Activated naive CD4-positive, alpha-beta T cell treated with anti-CD3 and anti-CD28 coated beads, Interleukin-2, amount 10 ng/mL, durations not matched to agents 7 days and 5 days (primary cell): Measurements from ENCODE around the gene SCP2D1.
A peak's percentile ranks its signal among the peaks of the same experiment; 100 is the strongest.
"Not testable (repeated sequence)": the region's sequence is repeated elsewhere in the genome, so short reads cannot be mapped to it uniquely, and the experiment has no call there.

Experiments used
- CTCF ChIA-PET: fragments of 350-600 bp; sonication (Branson Sonifier 250); formaldehyde crosslinking; loops from one replicate; lab custom pipeline; 2021; ENCODE audit warnings: antibody characterized with exemption; lab: Charles Lee
- DNase-seq: peaks from one replicate; pipeline ENCODE4 v3.0.0-alpha.2; 2020
- H3K27ac Mint-ChIP-seq: one replicate; pipeline ENCODE4 v1.8.0; 2021; ENCODE audit warnings: mild to moderate bottlenecking, moderate library complexity, mixed read lengths
- H3K27me3 Mint-ChIP-seq: one replicate; pipeline ENCODE4 v1.8.0; 2021; ENCODE audit warnings: mild to moderate bottlenecking, mixed read lengths
- H3K36me3 Mint-ChIP-seq: one replicate; pipeline ENCODE4 v1.8.0; 2021; ENCODE audit warnings: mixed read lengths
- H3K4me1 Mint-ChIP-seq: one replicate; pipeline ENCODE4 v1.8.0; 2021; ENCODE audit warnings: mixed read lengths
- H3K4me3 Mint-ChIP-seq: one replicate; pipeline ENCODE4 v1.8.0; 2021; ENCODE audit warnings: mild to moderate bottlenecking, moderate library complexity, mixed read lengths
- H3K9me3 Mint-ChIP-seq: one replicate; pipeline ENCODE4 v1.8.0; 2021; ENCODE audit warnings: mixed read lengths

SCP2D1 gene

DNA sequence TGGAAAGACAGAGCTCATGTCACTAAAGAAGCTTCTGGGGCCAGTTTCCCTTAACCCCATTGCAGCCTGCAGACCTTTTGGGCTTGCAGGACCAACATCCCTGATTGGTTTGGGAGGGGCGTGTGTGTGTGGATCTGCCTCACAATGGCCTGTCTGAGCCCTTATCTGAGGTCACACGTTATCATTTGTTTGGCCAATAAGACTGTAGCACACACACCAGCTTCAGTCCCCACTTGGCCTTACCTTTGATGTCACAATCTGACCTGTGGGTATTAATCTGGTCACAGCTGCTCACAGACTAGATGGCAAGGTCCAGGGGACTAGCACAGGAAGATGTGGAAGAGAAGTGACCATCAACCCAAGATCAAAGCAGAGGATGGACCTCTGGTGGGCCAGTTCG lies at the start of gene SCP2D1:
Gene SCP2D1, plus strand, starts transcription at position 301 of the 400 bp plus-strand sequence. Its CDS starts 33 bp downstream, at position 334.
- Mint-ChIP-seq H3K36me3 (no peaks in the 10 kb centered on the region), H3K27me3 (peaks cover 3% of the 10 kb centered on the region), H3K9me3 (no peaks in the 10 kb centered on the region), H3K4me1 (no peaks in the 10 kb centered on the region), H3K4me3 (no peak within 1 kb of the TSS), H3K27ac (no peak within 1 kb of the TSS)
- CTCF ChIA-PET = no interaction called here
- no peak for DNase-seq

DNA sequence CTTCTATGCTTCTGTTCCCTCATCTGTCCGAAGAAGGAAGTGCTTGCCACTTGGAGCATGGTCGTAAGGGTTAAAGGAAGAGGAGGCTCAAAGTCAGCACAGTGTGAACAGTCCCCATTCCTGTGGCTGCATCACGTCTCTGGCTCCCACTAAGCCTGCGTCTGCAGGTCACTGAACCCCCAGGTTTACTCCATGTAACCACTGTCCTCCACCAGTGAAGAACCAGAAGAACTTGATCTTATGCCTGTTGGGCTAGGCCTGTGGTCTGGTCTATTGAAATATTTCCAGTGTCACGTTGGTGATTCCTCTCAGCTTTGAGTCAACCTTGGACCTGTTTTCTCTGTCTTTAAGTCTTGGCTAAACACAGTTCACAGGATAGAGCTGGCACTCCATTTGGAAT lies 45.9 kb upstream of the SCP2D1 start:
- no peaks in the 10 kb centered on the region for H3K27me3 Mint-ChIP-seq
- CTCF ChIA-PET = no interaction called here
- H3K36me3 Mint-ChIP-seq = peaks cover 1% of the 10 kb centered on the region
- DNase-seq = no peak
- no peak overlapping the region for H3K4me3 Mint-ChIP-seq
- H3K9me3 Mint-ChIP-seq = no peaks in the 10 kb centered on the region
- H3K4me1 Mint-ChIP-seq = no peaks in the 10 kb centered on the region
- H3K27ac Mint-ChIP-seq = no peak overlapping the region

DNA sequence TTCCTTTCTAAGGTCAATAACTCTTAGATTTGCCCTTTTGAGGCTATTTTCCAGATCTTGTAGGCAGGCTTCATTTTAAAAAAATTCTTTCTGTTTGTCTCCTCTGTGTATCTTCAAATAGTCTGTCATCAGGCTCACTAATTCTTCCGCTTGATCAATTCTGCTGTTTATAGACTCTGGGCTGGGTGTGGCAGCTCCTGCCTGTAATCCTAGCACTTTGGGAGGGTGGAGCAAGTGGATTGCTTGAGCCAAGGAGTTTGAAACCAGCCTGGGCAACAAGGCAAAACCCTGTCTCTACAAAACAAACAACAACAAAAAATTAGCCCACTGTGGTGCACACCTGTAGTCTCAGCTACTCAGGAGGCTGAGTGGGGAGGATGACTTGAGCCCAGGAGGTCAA lies 40.0 kb upstream of the SCP2D1 start:
- peaks cover 16% of the 10 kb centered on the region for H3K27me3 Mint-ChIP-seq
- CTCF ChIA-PET = interaction anchor here (0.8 kb wide), 1 partner anchor 944 kb away, joined by 3 read pairs; no protein-coding TSS in a partner anchor
- no peak overlapping the region for H3K4me3 Mint-ChIP-seq
- no peaks in the 10 kb centered on the region for H3K9me3 Mint-ChIP-seq
- no peaks in the 10 kb centered on the region for H3K36me3 Mint-ChIP-seq
- no peak overlapping the region for H3K27ac Mint-ChIP-seq
- DNase-seq = no peak
- H3K4me1 Mint-ChIP-seq = no peaks in the 10 kb centered on the region

GRCh38 chr20:18774207-18774606 lies 39.4 kb upstream of the SCP2D1 start:
- Mint-ChIP-seq H3K27me3 (peaks cover 20% of the 10 kb centered on the region), H3K36me3 (no peaks in the 10 kb centered on the region), H3K27ac (no peak overlapping the region), H3K4me1 (no peaks in the 10 kb centered on the region), H3K4me3 (no peak overlapping the region), H3K9me3 (no peaks in the 10 kb centered on the region)
- CTCF ChIA-PET = no interaction called here
- DNase-seq = no peak

DNA sequence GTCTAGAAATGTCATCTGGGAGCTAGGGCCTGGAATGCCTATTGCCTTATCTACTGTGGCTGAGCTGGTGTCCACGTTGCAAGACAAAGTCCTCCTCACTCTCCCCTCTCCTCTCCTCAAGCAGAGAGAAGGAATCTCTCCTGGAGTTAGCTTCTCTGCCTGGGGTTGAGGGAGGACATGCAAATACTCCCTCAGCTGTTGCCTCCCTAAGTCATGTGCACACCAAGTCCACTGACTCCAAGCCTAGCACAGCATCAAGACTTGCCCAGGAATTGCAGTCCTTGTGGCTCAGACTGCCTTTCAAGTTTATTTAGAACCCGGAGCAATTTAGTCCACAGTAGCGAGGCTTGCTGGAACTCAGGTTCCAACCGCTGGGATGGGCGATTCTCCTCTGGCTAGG lies 38.0 kb upstream of the SCP2D1 start:
- peaks cover 20% of the 10 kb centered on the region for H3K27me3 Mint-ChIP-seq
- no peak overlapping the region for H3K4me3 Mint-ChIP-seq
- H3K9me3 Mint-ChIP-seq = no peaks in the 10 kb centered on the region
- no peak for DNase-seq
- CTCF ChIA-PET = no interaction called here
- no peaks in the 10 kb centered on the region for H3K4me1 Mint-ChIP-seq
- H3K27ac Mint-ChIP-seq = no peak overlapping the region
- no peaks in the 10 kb centered on the region for H3K36me3 Mint-ChIP-seq

GRCh38 chr20:18778690-18779392 lies 34.7 kb upstream of the SCP2D1 start:
- H3K27ac Mint-ChIP-seq = no peak overlapping the region
- no peak overlapping the region for H3K4me3 Mint-ChIP-seq
- no peaks in the 10 kb centered on the region for H3K9me3 Mint-ChIP-seq
- DNase-seq = no peak
- H3K27me3 Mint-ChIP-seq = peaks cover 22% of the 10 kb centered on the region
- CTCF ChIA-PET = no interaction called here
- no peaks in the 10 kb centered on the region for H3K36me3 Mint-ChIP-seq
- H3K4me1 Mint-ChIP-seq = no peaks in the 10 kb centered on the region

DNA sequence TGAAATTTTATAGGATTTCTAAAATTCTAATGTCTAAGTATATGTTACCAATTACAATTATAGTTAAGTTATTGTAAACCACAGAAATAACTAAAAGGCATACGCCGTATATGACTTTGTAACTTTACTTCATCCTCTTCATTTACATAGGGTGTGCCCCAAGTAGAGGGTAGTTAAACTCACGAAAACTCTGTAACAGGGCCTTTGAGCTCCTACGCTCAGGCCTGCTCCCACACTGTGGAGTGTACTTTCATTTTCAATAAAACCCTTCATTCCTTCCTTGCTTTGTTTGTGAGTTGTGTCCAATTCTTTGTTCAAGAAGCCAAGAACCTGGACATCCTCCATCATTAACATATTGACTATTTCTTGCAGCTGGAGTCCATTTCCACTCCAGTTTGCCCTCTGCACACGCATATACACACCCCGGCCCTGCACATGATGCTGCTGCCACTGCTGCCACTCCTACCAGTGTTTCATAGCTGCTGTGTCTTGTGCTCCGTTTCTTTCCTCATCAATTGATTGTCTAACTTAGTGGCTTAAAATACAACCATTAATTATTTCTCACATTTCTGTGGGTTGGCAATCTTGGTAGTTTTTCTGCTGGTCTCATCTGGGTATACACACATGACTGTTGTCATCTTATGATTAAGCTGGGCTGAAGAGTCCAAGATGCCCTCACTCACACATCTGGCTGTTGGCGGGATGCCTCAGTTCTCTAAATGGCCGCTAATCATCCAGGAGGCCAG lies 33.0 kb upstream of the SCP2D1 start:
- peaks cover 15% of the 10 kb centered on the region for H3K27me3 Mint-ChIP-seq
- no peak for DNase-seq
- CTCF ChIA-PET = no interaction called here
- H3K9me3 Mint-ChIP-seq = no peaks in the 10 kb centered on the region
- H3K36me3 Mint-ChIP-seq = no peaks in the 10 kb centered on the region
- H3K27ac Mint-ChIP-seq = no peak overlapping the region
- H3K4me1 Mint-ChIP-seq = no peaks in the 10 kb centered on the region
- no peak overlapping the region for H3K4me3 Mint-ChIP-seq

DNA sequence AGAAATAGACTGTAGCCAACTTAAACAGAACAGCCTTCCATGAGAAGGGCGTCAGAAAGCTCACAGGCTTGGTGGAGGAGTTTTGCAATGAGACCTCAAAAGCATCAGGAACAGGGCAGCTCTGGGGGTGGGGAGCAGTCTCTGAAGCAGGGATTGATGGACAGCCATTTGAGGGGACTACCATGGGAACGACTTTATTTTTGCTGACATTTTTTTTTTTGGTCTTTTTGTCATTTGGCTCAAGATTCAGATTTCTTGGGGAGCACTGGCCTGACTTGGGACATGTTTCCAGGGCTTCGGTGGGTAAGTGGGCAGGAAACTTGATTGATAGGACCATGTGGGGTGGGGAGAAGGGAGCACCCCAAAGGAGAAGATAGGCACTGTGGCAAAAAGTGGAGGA lies 32.1 kb upstream of the SCP2D1 start:
- H3K27ac Mint-ChIP-seq = no peak overlapping the region

GRCh38 chr20:18783385-18783959 lies 30.1 kb upstream of the SCP2D1 start:
- Mint-ChIP-seq H3K36me3 (no peaks in the 10 kb centered on the region), H3K27me3 (peaks cover 20% of the 10 kb centered on the region), H3K9me3 (no peaks in the 10 kb centered on the region), H3K4me3 (no peak overlapping the region), H3K27ac (no peak overlapping the region), H3K4me1 (no peaks in the 10 kb centered on the region)
- DNase-seq = no peak
- CTCF ChIA-PET = no interaction called here

More for the DNA sequence above, 32.1 kb upstream of the SCP2D1 start:
- CTCF ChIA-PET = no interaction called here
- Mint-ChIP-seq H3K4me1 (no peaks in the 10 kb centered on the region), H3K36me3 (no peaks in the 10 kb centered on the region), H3K9me3 (no peaks in the 10 kb centered on the region), H3K4me3 (no peak overlapping the region), H3K27me3 (peaks cover 16% of the 10 kb centered on the region)
- DNase-seq = no peak

DNA sequence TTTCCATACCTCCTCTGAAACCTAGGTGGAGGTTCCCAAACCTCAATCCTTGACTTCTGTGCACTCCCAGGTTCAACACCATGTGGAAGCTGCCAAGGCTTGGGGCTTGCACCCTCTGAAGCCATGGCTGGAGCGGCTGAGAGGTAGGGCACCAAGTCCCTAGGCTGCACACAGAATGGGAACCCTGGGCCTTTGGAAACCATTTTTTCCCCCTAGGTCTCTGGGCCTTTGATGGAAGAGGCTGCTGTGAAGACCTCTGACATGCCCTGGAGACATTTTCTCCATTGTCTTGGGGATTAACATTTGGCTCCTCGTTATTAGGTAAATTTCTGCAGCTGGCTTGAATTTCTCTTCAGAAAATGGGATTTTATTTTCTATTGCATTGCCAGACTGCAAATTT lies 26.5 kb upstream of the SCP2D1 start:
- H3K4me3 Mint-ChIP-seq, CTCF ChIA-PET, H3K27ac Mint-ChIP-seq, DNase-seq, H3K4me1 Mint-ChIP-seq, H3K36me3 Mint-ChIP-seq, H3K9me3 Mint-ChIP-seq: not testable (repeated sequence)
- H3K27me3 Mint-ChIP-seq = peaks cover 26% of the 10 kb centered on the region

DNA sequence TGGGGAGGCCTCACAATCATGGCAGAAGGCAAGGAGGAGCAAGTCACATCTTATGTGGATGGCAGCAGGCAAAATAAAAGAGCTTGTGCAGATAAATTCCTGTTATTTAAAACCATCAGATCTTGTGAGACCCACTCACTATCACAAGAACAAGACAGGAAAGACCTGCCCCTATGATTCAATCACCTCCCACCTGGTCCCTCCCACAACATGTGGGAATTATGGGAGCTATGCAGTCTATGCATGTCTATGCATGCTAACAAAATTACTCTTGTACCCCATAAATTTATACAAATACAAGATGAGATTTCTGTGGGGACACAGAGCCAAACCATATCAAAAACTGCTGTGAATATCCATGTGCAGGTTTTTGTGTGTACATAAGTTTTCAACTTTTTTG lies 25.6 kb upstream of the SCP2D1 start:
- no peak overlapping the region for H3K4me3 Mint-ChIP-seq
- no peaks in the 10 kb centered on the region for H3K4me1 Mint-ChIP-seq
- peaks cover 20% of the 10 kb centered on the region for H3K27me3 Mint-ChIP-seq
- CTCF ChIA-PET = no interaction called here
- H3K36me3 Mint-ChIP-seq = no peaks in the 10 kb centered on the region
- no peak overlapping the region for H3K27ac Mint-ChIP-seq
- no peak for DNase-seq
- no peaks in the 10 kb centered on the region for H3K9me3 Mint-ChIP-seq

- peaks cover 3% of the 10 kb centered on the region for H3K36me3 Mint-ChIP-seq
- peaks cover 15% of the 10 kb centered on the region for H3K27me3 Mint-ChIP-seq
- CTCF ChIA-PET = no interaction called here
- H3K4me1 Mint-ChIP-seq = peaks cover 12% of the 10 kb centered on the region
- H3K4me3 Mint-ChIP-seq = no peak overlapping the region
- no peak for DNase-seq
- H3K27ac Mint-ChIP-seq = no peak overlapping the region
- no peaks in the 10 kb centered on the region for H3K9me3 Mint-ChIP-seq
Observed at GRCh38 chr20:18790787-18791186, 22.8 kb upstream of the SCP2D1 start.

DNA sequence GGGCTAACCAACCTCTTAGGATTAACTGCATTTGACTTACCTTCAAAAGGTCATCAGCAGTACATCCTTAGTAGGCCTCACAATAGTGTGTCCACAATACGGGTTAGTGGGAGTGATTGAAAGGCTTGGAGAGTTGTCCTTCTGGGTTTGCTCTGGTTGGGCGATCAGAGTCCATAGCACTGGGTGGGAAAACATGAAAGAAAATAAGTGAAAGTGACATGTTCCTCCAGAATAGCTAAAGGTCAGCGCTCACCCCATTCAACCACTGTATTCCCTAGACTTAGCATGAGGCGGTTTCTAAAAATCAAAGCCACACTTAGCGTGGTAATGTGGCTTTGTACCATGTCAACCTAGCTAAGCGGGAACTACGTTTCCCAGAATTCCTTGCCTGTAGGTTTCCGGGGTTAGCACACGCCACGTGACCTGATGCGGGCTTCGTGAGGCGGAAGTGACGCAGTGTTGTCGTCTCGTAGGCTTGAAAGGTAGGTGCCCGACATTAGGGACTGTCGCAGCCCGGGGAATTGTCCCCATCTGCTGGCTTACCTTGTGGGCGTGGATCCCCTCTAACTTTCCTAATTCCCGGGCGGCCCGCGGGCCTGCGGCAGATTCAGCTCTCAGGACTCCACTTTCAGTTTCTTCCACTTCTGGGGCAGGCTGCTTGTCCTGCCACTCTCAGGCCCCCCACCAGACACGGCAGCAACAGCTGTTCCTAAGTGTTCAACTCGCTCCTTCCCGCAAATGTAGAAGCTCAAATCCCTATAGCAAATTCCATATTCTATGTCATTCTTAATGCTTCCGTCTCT lies 19.8 kb upstream of the SCP2D1 start:
- H3K4me1 Mint-ChIP-seq = peaks cover 12% of the 10 kb centered on the region
- H3K27me3 Mint-ChIP-seq = peaks cover 16% of the 10 kb centered on the region
- H3K4me3 Mint-ChIP-seq = peak overlapping the region; percentile 91
- no peaks in the 10 kb centered on the region for H3K9me3 Mint-ChIP-seq
- CTCF ChIA-PET = interaction anchor here (0.8 kb wide), 1 partner anchor 506 kb away, joined by 3 read pairs; the partner anchor contains the start of gene ZNF133
- peak overlapping the region; percentile 96 for H3K27ac Mint-ChIP-seq
- H3K36me3 Mint-ChIP-seq = peaks cover 3% of the 10 kb centered on the region
- DNase-seq = peak; percentile 92

DNA sequence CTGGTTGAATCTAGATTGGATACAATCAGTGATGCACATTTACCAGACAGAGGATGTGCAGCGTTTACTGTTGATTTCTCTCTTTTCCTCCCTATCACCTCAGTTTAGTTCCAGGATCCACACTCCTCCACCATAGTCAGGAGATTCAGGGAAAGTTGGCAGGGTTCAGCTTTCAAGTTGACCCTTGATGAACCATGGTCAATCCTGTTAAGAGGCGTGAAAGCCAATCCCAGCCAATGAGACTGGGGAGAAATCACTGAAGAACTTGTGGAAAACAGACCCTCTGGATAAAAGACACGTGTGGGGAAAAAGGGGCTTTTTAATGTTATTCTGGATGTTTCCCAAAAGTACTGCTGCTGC lies 19.2 kb upstream of the SCP2D1 start:
- Mint-ChIP-seq H3K4me1 (peaks cover 12% of the 10 kb centered on the region), H3K9me3 (no peaks in the 10 kb centered on the region), H3K36me3 (peaks cover 3% of the 10 kb centered on the region), H3K27me3 (peaks cover 16% of the 10 kb centered on the region), H3K4me3 (peak overlapping the region; percentile 91), H3K27ac (peak overlapping the region; percentile 96)
- CTCF ChIA-PET = interaction anchor here (0.8 kb wide), 1 partner anchor 506 kb away, joined by 3 read pairs; the partner anchor contains the start of gene ZNF133
- DNase-seq = no peak
